GM13977 (cell line): Measurements from ENCODE around the gene KCNMA1.

Experiments used
- DNase-seq: peaks from one replicate; pipeline ENCODE4 v3.0.0; 2012; ENCODE audit warnings: low spot score
- CTCF ChIP-seq: IDR thresholded peaks from 2 replicates; pipeline ENCODE4 v1.5.1; 2012; ENCODE audit warnings: mild to moderate bottlenecking, control low read depth; ENCODE audit not compliant: insufficient read depth; ENCODE audit errors: extremely low read depth, missing control alignments
- in situ Hi-C: fragments of 300-500 bp; cut with MboI; formaldehyde crosslinking; loops from one replicate; pipeline ENCODE4 v1.12.0; 2022; ENCODE audit warnings: low sequenced_read_pairs, low pct_unique_long_range_greater_than_20kb, mixed read lengths, inconsistent platforms; ENCODE audit not compliant: unreplicated experiment

KCNMA1 gene

GRCh38 chr10:77504873-77505257 is 132.7 kb downstream of the KCNMA1 start:
- in situ Hi-C loops = no loop called here
- no peak for DNase-seq
- no peak for TF ChIP-seq CTCF

GRCh38 chr10:77504196-77504872 is 133.3 kb downstream of the KCNMA1 start:
- DNase-seq = no peak
- no peak for TF ChIP-seq CTCF
- in situ Hi-C loops = no loop called here

- TF ChIP-seq CTCF = no peak
- in situ Hi-C loops = no loop called here
- DNase-seq = no peak
Observed at GRCh38 chr10:77501846-77502261, 135.8 kb downstream of the KCNMA1 start.

GRCh38 chr10:77501152-77501845 is 136.3 kb downstream of the KCNMA1 start:
- no peak for TF ChIP-seq CTCF
- DNase-seq = no peak
- in situ Hi-C loops = no loop called here

- in situ Hi-C loops = no loop called here
- no peak for TF ChIP-seq CTCF
- DNase-seq = no peak
Observed at GRCh38 chr10:77500754-77501151, 136.9 kb downstream of the KCNMA1 start.

GRCh38 chr10:77498829-77499228 is 138.8 kb downstream of the KCNMA1 start:
- in situ Hi-C loops = no loop called here
- TF ChIP-seq CTCF = no peak
- DNase-seq = no peak
